DMS153 treated with DMSO at 0.1 percent for 48 hours (cell line): ENCODE data around the gene INHBB.

Experiments
- DNase-seq: peaks from one replicate; lab custom pipeline; 2025; ENCODE audit not compliant: unreplicated experiment; lab: John Stamatoyannopoulos, UW

INHBB gene

DNA sequence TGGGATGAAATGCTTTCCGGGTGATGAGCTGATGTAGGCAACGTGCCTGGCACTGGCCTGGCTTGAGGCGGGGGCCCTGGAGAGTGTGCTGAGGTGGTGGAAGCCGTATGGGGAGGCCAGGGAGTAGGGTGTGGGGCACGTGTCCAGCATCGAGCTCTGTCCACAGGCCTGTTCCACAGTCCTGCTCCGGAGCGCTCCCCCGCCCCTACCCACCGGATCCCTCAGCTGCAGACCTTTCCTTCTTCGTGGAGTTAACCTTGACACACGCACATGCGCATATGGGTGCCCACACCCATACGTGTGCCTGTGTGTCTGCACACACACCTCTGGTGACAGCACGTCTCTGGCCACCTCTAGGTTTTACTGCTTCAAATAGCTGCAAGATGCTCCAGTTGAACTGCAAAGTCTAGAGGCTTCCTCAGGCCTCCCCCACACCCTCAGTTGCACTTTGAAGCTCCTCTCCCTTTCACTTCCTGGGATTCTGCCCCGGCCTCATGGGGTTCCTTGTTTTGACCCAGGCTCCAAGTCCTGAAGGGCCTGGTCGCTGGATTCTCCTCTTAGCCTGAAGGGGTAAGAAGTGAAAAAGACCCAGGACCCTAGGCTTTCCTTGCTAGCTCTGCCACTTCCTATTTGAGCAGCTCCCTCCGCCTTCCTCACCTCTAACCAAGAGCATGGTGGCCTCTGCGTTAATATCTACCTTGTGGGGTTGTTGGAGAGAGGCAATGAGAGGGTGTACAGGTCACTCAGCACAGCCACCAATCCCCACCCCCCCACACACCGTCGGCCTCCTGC, 49.5 kb downstream of the INHBB start:
- no peak for DNase-seq

DNA sequence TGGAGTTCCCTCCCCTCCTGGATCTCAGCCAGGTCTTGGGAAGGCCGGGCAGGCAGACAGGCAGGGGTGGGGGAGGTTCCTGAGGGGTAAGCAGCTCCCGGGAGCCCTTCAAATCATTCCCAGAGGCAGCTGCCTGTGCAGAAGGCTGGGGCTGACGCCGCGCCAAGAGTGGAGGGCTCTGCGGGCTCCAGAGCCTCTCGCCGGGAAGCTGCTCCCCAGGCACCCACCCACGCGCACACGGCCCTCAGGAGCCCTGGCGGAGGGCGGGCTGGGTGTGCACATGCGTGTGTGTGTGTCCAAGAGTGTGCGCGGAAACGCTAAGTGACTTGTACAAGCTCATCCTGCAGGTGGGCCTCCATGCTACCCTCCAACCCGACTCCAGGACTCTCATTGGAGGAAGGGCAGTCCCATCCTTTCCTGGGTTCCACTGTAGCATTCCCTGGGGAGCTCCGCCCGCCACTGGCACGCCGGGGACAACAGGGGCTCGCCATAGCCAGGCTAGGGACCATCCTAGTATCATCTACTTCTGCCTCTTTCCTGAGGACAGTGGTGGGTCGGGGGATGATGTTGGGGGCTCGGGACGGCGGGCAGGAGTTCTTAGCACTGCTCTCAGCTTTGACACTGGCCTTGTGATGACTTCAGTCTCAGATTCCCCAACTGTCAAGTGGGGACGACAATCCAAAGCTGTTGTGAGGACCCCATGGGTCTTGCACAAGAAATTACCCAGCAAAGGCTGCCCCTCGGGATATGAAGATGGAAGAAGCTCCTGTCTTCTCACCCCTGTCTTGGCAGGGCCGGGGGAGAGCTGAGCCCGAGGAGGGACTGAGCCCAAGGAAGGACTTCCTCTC, 50.3 kb downstream of the INHBB start:
- DNase-seq, result peak; percentile 61

DNA sequence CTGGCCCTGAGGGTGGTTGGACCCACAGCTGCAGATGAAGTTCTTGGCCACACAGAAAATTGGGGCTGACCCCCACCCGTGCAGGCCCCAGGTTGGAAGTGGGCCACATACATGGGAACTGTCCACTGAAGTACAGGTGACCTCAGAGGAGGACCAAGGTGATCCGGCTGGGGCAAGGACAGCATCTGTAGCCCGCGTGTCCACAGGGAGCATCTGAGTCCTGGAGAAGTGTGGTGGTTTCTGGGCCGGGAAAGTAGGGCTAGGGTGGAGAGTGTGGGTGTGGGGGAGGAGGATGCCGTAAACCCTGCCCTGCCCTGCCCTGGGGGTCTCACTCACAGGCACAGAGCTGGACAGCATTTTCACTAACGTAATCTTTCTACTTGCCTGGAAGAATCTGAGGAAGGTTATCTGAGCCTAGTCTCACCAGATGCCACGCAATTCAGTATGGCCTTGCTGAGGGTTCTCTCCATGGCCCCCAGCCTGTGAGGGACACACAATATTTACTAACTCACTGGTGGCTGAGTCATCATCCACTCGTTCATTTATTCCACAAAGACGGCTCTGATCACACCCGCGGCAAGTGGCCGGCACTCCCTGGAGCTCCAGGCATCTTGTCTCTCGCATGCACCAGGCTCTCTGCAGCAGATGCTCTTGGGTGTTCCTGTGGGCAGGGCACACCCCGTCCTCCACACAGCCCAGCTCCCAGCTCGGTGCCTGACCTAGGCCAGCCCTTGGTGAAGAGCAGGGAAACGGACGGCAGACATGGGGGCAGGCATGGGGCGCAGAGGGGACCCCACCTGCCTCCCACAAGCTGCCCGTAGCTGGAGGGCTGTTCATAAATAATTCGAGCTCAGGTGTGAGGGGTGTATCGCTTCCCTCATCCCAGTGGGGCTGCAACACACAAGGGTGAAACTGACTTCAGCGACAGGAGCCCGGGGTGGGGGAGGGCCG, 51.2 kb downstream of the INHBB start:
- peak; percentile 28 for DNase-seq

DNA sequence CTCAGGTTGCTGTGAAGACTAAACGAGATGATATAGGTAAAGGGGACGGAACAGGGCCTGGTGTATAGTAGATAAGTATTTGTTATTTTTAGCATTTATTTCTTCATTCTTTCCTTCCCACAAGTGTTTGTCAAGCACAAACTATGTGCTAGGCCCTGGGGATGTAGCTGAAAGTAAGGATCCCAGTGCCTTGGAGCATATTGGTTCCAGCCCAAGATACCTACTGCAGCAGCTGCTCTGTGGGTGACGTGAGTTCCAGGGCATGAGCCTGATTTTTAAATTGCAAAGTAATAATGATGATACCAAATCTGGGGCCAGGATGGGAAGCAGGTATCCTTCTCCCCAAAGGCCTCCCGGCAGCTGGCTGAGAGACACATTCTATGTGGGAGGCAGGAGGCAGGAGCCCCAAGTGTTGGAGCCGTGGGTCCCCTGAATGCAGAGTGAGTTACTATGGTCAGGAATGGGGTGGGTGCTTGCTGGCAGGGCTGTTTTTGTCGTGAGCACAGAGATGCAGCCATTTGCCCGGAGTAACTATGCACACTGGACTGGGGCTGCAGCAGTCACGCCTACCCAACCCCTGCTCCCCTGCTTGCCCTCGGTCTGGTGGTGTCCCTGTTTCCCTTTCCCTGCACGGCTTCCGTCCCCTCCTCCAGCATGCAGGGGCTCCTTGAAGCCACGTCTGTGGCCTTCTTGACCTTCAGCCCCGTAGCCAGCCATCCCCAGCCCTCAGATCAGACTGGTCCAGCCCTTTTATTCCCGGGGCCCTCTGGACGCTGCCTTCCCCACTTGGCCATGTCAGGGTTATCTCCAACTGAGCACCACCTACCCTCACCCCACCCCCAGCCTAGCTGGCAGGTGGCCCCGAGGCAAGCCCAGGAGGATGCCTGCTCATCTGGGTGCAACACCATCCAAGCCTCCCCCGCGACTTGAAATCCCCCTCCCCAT, 52.4 kb downstream of the INHBB start:
- no peak for DNase-seq

DNA sequence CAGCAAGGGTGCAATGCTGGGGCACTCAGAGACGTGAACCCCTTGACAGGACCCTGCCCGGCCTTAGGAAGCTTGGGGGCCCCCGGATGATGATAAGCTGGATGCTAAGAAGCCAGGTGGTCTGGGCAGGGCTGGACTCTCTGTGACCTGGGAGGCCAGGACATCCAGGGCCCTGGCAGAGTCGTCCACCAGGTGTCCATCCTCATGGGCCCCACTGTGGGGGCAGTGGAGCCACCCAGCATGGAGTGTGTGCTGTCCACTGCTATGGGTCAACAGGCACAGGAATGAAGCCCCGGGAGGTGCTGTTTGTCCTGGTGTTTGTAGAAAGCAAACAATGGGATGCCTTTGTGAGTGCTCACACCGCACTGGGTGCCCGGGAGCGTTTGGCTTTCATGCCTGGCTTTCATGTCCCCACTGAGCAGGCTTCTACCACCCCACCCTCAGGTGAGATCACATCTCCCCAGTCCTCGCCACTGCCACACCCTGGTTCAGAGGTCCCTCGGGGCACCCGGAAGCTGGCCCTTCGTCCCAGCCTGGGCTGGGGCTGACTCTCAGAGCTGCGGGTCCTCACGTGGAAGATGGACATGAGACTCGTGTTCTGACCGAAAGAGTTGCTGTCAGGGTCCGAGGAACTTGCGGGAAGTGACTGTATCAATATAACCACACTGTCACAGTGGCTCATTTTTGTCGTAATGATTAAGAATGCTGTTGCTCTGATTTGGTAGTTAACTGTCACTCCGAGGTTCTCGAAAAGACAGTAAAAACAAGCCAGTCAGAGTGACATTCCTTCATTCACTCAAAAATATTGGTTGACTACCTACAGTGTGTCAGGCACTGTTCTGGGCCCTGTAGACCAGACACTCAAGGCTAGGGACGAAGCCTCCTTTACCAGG, 53.3 kb downstream of the INHBB start:
- no peak for DNase-seq

DNA sequence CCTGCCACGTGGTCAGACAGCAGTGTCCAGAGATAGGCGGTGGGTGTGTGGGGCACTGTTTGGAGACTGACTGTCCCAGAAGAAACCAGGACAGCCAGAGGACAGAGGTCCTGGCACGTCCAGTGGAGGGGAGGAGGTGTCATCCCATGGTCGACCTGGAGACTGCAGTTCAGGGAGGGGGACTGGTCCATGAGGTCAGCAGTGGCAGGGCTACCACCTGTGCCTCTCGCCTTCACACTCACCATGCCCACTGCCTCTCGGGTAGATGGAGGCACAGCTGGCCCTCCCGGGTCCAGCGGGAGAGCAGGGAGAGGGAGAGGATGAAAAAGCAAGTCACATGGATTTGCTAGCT, 53.9 kb downstream of the INHBB start:
- no peak for DNase-seq

DNA sequence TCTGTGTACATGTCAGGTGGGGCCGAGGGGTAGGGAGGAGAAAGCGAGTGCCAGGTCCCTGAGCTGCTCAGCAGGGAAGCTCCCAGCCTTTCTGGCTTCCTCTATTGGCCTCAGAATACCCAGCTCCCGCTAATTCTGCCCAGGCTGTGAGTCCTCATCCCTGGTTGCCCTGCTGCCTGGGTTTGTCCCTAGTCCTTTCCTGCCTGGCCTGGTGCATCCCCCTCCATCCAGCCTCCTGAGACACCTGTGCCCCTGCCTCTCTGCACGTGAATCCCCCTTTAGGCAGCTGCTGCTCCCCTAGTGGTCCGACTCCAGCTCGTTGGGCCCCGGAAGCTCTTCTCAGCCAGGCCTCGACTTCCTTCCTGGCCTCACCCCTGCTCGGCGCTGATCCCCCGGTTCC, 54.6 kb downstream of the INHBB start:
- no peak for DNase-seq
